IMR-90 (cell line): ENCODE data around the gene STPG4. TPM values are rescaled to one million over a fixed set of nuclear protein-coding genes. Genes with fewer than 3 reads are reported as not detected.

Source experiments
- ATAC-seq: fragments of 200-7000 bp; cut with Tn5 transposase; 2 replicates; pipeline ENCODE4 v1.9.1; 2020; ENCODE audit warnings: low read depth, mild to moderate bottlenecking, moderate library complexity
- BruUV-seq: library from RNA; stranded (reverse); fragments of 400-500 nt; replicated peaks from 2 replicates; lab custom pipeline; 2021; lab: Mats Ljungman, UMichigan
- CTCF ChIA-PET: fragments of 300-600 bp; formaldehyde crosslinking; extraction: SDS; loops from one replicate; lab custom pipeline; 2021; ENCODE audit warnings: antibody characterized with exemption; lab: Yijun Ruan, JAX
- POLR2A ChIA-PET: fragments of 300-600 bp; sonication (Branson Sonifier 250); formaldehyde crosslinking; loops from one replicate; lab custom pipeline; 2022; ENCODE audit warnings: antibody characterized with exemption; ENCODE audit not compliant: unreplicated experiment; lab: Charles Lee
- DNase-seq: peaks from one replicate; pipeline ENCODE4 v3.0.0; 2013
- H2AFZ ChIP-seq: replicated peaks from 2 replicates; pipeline ENCODE3; 2013; ENCODE audit warnings: low read length, mild to moderate bottlenecking; ENCODE audit not compliant: poor library complexity
- H2AK5ac ChIP-seq: 2 replicates; pipeline ENCODE4 v1.6.1; 2013; ENCODE audit warnings: low read depth, low read length, inconsistent platforms
- H2AK9ac ChIP-seq: replicated peaks from 2 replicates; pipeline ENCODE3; 2013; ENCODE audit warnings: mild to moderate bottlenecking, low read depth, low read length, moderate library complexity; ENCODE audit not compliant: poor library complexity
- H2BK120ac ChIP-seq: 2 replicates; pipeline ENCODE4 v1.6.1; 2013; ENCODE audit warnings: low read depth, low read length, inconsistent platforms
- H2BK15ac ChIP-seq: 3 replicates; pipeline ENCODE4 v1.6.1; 2013; ENCODE audit warnings: low read depth, low read length, inconsistent platforms
- H2BK20ac ChIP-seq: 2 replicates; pipeline ENCODE4 v1.6.1; 2013; ENCODE audit warnings: low read depth, mild to moderate bottlenecking, inconsistent platforms, low read length, moderate library complexity
- H2BK5ac ChIP-seq: 2 replicates; pipeline ENCODE4 v1.6.1; 2013; ENCODE audit warnings: mild to moderate bottlenecking, low read depth, low read length, inconsistent platforms; ENCODE audit not compliant: poor library complexity, severe bottlenecking
- H3K14ac ChIP-seq: replicated peaks from 2 replicates; pipeline ENCODE4 v1.6.1; 2013; ENCODE audit warnings: low read depth, low read length, inconsistent platforms
- H3K18ac ChIP-seq: 2 replicates; pipeline ENCODE4 v1.6.1; 2013; ENCODE audit warnings: low read depth, low read length, control low read depth
- H3K23ac ChIP-seq: 2 replicates; pipeline ENCODE4 v1.6.1; 2013; ENCODE audit warnings: low read depth, low read length, inconsistent platforms
- H3K27ac ChIP-seq: 2 replicates; pipeline ENCODE4 v1.5.1; 2013; ENCODE audit warnings: mild to moderate bottlenecking, control low read depth, low read length; ENCODE audit not compliant: insufficient read depth
- H3K27me3 ChIP-seq: 2 replicates; pipeline ENCODE4 v1.6.1; 2013; ENCODE audit warnings: low read length; ENCODE audit not compliant: control insufficient read depth, insufficient read depth
- H3K36me3 ChIP-seq: 2 replicates; pipeline ENCODE4 v1.6.1; 2013; ENCODE audit warnings: low read length, mixed read lengths; ENCODE audit not compliant: control insufficient read depth, insufficient read depth
- H3K4ac ChIP-seq: 2 replicates; pipeline ENCODE4 v1.6.1; 2013; ENCODE audit warnings: low read depth, low read length, inconsistent platforms
- H3K4me1 ChIP-seq: 2 replicates; pipeline ENCODE4 v1.6.1; 2013; ENCODE audit warnings: low read length, mixed read lengths; ENCODE audit not compliant: control insufficient read depth, insufficient read depth
- H3K4me2 ChIP-seq: 2 replicates; pipeline ENCODE4 v1.6.1; 2013; ENCODE audit warnings: low read depth, mild to moderate bottlenecking, control low read depth, low read length, moderate library complexity
- H3K4me3 ChIP-seq: 2 replicates; pipeline ENCODE4 v1.5.1; 2013; ENCODE audit warnings: low read depth, mild to moderate bottlenecking, control low read depth, low read length, moderate library complexity; ENCODE audit not compliant: insufficient read depth
- H3K56ac ChIP-seq: 2 replicates; pipeline ENCODE4 v1.6.1; 2013; ENCODE audit warnings: low read length, inconsistent platforms; ENCODE audit not compliant: insufficient read depth; ENCODE audit errors: extremely low read depth
- H3K79me1 ChIP-seq, 2 experiments: 2 replicates each; pipeline ENCODE4 v1.6.1; 2013; ENCODE audit warnings: low read length in 2 of 2, inconsistent platforms in 1 of 2, low read depth in 1 of 2
- H3K9ac ChIP-seq: 2 replicates; pipeline ENCODE4 v1.6.1; 2013; ENCODE audit warnings: low read depth, low read length, control low read depth
- H3K9me1 ChIP-seq: 2 replicates; pipeline ENCODE4 v1.6.1; 2013; ENCODE audit warnings: low read length, inconsistent platforms; ENCODE audit not compliant: insufficient read depth
- H3K9me3 ChIP-seq: 2 replicates; pipeline ENCODE4 v1.6.1; 2013; ENCODE audit warnings: low read length; ENCODE audit not compliant: control insufficient read depth, insufficient read depth
- H4K20me1 ChIP-seq: 2 replicates; pipeline ENCODE4 v1.6.1; 2013; ENCODE audit warnings: low read length, inconsistent platforms; ENCODE audit not compliant: insufficient read depth
- H4K5ac ChIP-seq: 2 replicates; pipeline ENCODE4 v1.6.1; 2013; ENCODE audit warnings: mild to moderate bottlenecking, low read depth, low read length, control low read depth
- H4K8ac ChIP-seq, 2 experiments: 2 replicates each; pipeline ENCODE4 v1.6.1; 2013; ENCODE audit warnings: low read depth in 2 of 2, low read length in 2 of 2, control low read depth in 1 of 2, inconsistent platforms in 1 of 2
- H4K91ac ChIP-seq: 2 replicates; pipeline ENCODE4 v1.6.1; 2013; ENCODE audit warnings: low read depth, low read length, inconsistent platforms; ENCODE audit not compliant: insufficient read depth
- MAFK ChIP-seq: IDR thresholded peaks from 2 replicates; pipeline ENCODE4 v1.6.1; 2012; ENCODE audit warnings: low read depth, low read length, improper control_type of control experiment
- MAZ ChIP-seq: IDR thresholded peaks from 2 replicates; pipeline ENCODE4 v1.6.1; 2012; ENCODE audit warnings: low read depth, mild to moderate bottlenecking, low read length, improper control_type of control experiment, moderate library complexity, borderline replicate concordance
- RFX5 ChIP-seq: IDR thresholded peaks from 2 replicates; pipeline ENCODE4 v1.8.0; 2012; ENCODE audit warnings: low read depth, mild to moderate bottlenecking, low read length, moderate library complexity
- WGBS, 2 experiments: methylation state at CpG; one replicate each; pipeline versions ENCODE4 v1.1.5 to v1.1.7; 2013; ENCODE audit warnings: missing lambda C conversion rate in 2 of 2; ENCODE audit not compliant: insufficient read length in 1 of 2; ENCODE audit errors: extremely low coverage in 2 of 2; 5-methylcytosine and 5-hydroxymethylcytosine counted together
- dilution Hi-C: fragments of 300-500 bp; cut with HindIII; formaldehyde crosslinking; loops from one replicate; pipeline ENCODE4 v1.14.3; 2018; ENCODE audit warnings: low sequenced_read_pairs; ENCODE audit not compliant: unreplicated experiment
- in situ Hi-C: fragments of 300-500 bp; cut with MboI; formaldehyde crosslinking; loops from 3 replicates; pipeline ENCODE4 v1.14.3; 2019; ENCODE audit warnings: low sequenced_read_pairs, inconsistent platforms, mixed read lengths
- intact Hi-C: fragments of 100-400 bp; cut with micrococcal nuclease; formaldehyde crosslinking; loops from 2 replicates; pipeline ENCODE4 v1.10.0; 2022
- polyA plus RNA-seq, 3 experiments: library from polyadenylated mRNA; depleted of rRNA; stranded (reverse); fragments of >200 nt; gene quantifications; 2 replicates each; pipeline ENCODE4 v1.2.3, GENCODE V29; 2012; ENCODE audit warnings: low replicate concordance in 1 of 3
- total RNA-seq: library from RNA; depleted of rRNA; stranded (reverse); fragments of >200 nt; gene quantifications from 2 replicates; pipeline ENCODE4 v1.2.3, GENCODE V29; 2012

STPG4 gene
- total and polyA plus RNA-seq, 2 of the 4 experiments (the other 2 are of a cell fraction) = 0.12 to 0.18 TPM

DNA sequence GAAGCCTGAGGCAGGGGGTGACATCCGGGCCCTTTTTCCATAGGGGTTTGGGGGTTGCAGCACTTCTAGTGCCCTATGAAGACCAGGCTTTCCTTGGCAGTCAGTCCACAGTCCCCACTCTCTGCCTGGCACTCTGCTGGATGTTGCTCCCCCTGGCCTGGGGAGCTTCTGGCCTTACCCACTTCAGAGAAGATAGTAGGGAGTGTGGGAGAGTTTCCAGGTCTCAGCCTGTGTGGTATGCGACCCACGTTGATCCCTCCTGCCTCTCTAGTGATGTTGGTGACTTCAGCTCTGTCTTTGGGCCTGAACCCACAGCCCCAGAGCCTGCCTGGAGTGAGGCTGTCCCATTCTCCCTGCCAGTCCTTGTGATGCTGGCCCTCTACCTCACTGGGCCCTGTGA is 105.6 kb downstream of the STPG4 start:
- Histone ChIP-seq H3K4ac (peak overlapping the region; percentile 52; the same call in 1 of the 2 replicates), H4K91ac (no peak overlapping the region), H3K27ac (no peak overlapping the region), H3K9me3 (no peaks in the 10 kb centered on the region), H3K14ac (no peak overlapping the region), H3K79me1 (peaks cover 2 to 36% of the 10 kb centered on the region in 2 experiments; a peak in 3 of 4 replicates), H3K9ac (no peak overlapping the region), H3K4me2 (no peak overlapping the region), H3K56ac (no peak overlapping the region), H4K20me1 (no peaks in the 10 kb centered on the region), H3K9me1 (peaks cover 22% of the 10 kb centered on the region), H3K18ac (no peak overlapping the region), H3K4me3 (no peak overlapping the region), H2AK5ac (0 out of 2 replicates have a peak overlapping the region, but pooled peaks have one; percentile 27), H2AFZ (no peak overlapping the region), H2BK20ac (peak overlapping the region; percentile 14; the same call in 1 of the 2 replicates), H2BK120ac (peak overlapping the region; percentile 1; the same call in 1 of the 2 replicates), H3K27me3 (no peaks in the 10 kb centered on the region), H3K4me1 (no peaks in the 10 kb centered on the region), H3K36me3 (peaks cover 69% of the 10 kb centered on the region), H2AK9ac (peak overlapping the region; percentile 1), H4K8ac (no peak overlapping the region), H2BK15ac (no peak overlapping the region), H3K23ac (0 out of 2 replicates have a peak overlapping the region, but pooled peaks have one; percentile 31), H4K5ac (no peak overlapping the region), H2BK5ac (no peak overlapping the region)
- 0 out of 2 replicates have a peak, but pooled peaks have one; percentile 29 for ATAC-seq
- TF ChIP-seq RFX5 (no peak), MAZ (no peak), MAFK (no peak)
- dilution Hi-C loops = no loop called here
- POLR2A ChIA-PET = no interaction called here
- intact Hi-C loops = no loop called here
- DNase-seq = no peak
- in situ Hi-C loops = no loop called here
- WGBS, 2 experiments = 70% methylated on average over 2 of the region's 3 CpGs; no CpG with 5 or more reads in 1 of the 2 experiments
- BruUV-seq = no TSS peak
- CTCF ChIA-PET = no interaction called here
